GM19351 (cell line): ENCODE data around the gene TMPRSS13.
"Not testable (repeated sequence)": the region's sequence is repeated elsewhere in the genome, so short reads cannot be mapped to it uniquely, and the experiment has no call there.

Experiments used
- ATAC-seq: cut with Tn5 transposase; IDR thresholded peaks from one replicate; pipeline ENCODE4 v1.9.1; 2021; ENCODE audit warnings: mild to moderate bottlenecking, moderate library complexity; ENCODE audit not compliant: unreplicated experiment

TMPRSS13 gene

DNA sequence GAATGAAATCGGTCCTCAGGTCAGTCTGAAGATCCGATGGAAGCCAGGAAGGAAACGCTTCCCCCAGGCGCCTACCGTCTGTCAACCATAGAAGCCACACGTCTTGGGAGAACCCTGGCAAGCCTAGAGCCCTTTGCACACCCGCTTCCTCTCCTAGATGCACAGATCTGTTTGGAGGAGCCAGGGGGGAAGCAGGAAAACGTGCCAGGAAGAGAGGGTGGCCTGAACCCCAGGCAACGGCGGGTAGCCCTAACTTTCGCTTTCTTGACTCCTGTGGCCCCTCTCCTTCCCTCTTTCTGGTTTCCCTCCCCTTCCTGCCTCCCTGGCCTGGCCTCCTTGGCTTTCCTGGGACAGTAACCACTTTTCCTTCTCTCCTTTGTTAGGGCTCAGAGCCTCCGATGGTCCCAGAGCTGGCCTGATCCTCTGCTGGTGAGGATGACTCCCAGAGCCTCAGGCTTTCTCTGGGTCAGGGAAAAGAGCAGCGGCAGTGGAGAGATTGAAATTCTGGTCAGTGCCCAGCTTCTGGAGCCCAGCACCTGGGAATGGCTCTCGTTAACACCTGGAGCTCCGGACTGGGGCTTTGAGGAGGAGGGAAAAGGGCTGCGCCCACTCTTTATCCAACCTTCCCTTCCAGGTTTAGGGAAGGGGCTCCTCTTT lies 54.8 kb downstream of the TMPRSS13 start:
- no peak for ATAC-seq

- ATAC-seq = no peak
Measured at GRCh38 chr11:117873828-117874125, 55.4 kb downstream of the TMPRSS13 start.

DNA sequence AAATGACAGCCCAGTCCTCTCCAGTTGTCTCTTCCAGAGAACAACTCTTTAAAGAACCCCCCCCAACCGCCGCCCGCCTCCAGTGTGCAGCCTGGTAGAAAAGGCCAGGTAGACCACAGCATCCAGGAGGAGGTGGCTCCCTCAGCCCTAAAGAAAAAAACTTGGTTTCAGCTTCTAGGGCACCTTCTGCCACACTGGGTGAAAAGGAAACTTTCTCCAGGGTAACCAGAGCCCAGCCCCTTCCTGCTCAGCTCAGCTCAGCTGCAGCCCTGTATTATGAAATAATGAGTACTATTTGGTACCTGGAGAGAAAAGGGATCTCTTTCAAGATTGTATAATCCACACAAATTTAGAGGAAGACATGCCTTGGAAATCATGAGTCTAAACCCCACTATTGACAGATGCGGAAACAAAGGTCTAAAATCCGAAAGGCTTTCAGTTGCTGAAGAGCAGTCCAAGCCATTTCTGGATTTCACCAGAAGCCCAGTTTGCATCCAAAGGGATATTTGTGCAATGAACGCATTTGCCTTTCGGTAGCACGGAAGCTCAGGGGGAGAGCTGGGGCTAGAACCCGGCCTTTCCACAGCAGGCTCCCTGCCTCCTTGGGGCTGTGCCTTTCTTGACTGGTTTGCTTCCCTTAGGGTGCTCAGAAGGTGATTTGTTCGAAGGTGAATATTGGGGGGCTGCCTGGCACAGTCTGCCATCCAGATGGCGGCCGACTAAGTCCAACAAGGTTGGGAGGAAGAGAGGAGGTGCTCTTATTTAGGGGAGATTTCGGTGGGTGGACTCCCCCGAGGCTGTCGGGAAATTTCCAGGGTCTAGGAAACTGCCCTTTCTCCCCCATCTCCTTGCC lies 56.0 kb downstream of the TMPRSS13 start:
- ATAC-seq = no peak

- no peak for ATAC-seq
Measured at GRCh38 chr11:117872420-117872961, 56.7 kb downstream of the TMPRSS13 start.

DNA sequence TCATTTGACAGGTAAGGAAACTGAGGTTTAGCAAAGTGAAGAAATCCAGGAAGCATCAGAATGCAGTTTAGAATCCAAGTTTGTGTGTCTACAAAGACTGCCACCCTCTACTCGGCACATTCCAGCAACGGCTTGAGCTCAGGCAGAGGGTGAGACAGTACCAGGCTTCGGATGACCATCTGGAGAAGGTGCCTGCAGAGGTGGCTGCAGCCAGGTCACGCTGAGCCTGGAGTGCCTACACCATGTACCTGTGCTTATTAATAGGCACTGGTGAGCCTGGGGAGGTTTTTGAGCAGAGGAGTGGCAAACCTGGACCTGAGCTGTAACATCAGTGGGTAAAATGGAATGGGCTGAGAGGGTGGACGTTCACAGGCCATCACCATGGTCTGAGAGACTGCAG lies 57.4 kb downstream of the TMPRSS13 start:
- no peak for ATAC-seq

- no peak for ATAC-seq
Measured at GRCh38 chr11:117871160-117871559, 58.0 kb downstream of the TMPRSS13 start.

- ATAC-seq = no peak
Measured at GRCh38 chr11:117870103-117870952, 58.9 kb downstream of the TMPRSS13 start.

- ATAC-seq = no peak
Measured at GRCh38 chr11:117869604-117870003, 59.6 kb downstream of the TMPRSS13 start.

DNA sequence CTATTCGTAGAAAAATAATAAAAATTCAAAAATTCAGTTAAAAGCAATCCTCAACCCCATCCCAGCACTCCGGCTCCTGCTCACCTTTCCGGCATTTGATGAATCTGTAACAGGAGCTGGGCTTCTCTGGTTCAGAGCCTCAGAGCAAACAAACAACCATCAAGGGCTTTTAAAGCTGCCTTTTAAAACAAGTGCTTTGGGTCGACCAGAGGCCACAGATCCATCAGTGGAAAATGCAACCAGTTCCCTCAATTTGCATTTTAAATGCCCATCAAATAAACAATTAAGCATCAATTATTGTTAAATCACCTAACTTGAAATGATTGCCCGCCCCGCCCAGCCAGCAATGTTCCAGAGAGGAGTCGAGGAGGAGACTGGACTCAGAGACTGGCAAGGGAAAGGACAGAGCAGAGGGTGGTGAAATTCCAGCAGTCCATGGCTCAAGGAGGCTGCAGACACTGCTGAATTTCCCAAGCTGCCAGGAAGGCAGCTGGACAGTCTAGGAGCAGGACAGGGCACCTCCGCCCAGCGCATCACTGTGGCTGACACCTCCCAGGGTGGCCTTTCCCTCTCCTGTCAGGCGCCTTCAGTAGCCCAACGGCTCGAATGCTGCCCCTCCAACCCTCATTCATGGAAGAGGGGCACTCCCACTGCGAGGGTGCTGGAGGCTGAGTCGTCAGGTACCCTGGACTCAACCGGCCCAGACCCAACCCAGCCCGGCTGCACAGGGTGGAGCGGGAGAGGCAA lies 60.2 kb downstream of the TMPRSS13 start:
- ATAC-seq = no peak

GRCh38 chr11:117868088-117868487 lies 61.1 kb downstream of the TMPRSS13 start:
- no peak for ATAC-seq

GRCh38 chr11:117866526-117866925 lies 62.7 kb downstream of the TMPRSS13 start:
- ATAC-seq = no peak

DNA sequence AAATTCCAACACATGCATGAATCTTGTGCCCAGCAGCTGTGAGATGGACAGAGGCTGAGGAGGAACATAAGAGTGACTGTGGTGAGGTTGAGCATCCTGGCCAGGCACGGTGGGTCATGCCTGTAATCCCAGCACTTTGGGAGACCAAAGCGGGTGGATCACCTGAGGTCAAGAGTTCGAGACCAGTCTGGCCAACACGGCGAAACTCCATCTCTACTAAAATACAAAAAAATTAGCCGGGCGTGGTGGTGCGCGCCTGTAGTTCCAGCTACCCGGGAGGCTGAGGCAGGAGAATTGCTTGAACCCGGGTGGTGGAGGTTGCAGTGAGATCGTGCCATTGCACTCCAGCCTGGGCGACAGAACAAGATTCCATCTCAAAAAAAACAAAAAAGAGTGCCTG lies 63.7 kb downstream of the TMPRSS13 start:
- ATAC-seq = not testable (repeated sequence)

DNA sequence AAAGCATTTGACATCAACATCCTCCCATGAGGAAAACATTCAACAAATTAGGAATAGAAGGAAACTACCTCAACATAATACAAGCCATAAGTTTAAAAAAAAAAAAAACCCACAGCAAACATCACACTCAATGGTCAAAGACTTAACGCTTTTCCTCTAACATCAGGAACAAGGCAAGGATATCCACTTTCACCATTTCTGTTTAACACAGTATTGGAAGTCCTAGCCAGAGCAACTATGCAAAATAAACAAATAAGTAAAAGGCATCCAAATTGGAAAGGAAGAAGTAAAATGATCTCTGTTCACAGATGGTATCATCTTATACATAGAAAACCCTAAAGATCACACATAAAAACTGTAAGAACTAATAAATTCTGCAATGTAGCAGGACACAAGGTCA lies 65.8 kb downstream of the TMPRSS13 start:
- ATAC-seq = no peak

- no peak for ATAC-seq
Measured at GRCh38 chr11:117862753-117863152, 66.4 kb downstream of the TMPRSS13 start.

DNA sequence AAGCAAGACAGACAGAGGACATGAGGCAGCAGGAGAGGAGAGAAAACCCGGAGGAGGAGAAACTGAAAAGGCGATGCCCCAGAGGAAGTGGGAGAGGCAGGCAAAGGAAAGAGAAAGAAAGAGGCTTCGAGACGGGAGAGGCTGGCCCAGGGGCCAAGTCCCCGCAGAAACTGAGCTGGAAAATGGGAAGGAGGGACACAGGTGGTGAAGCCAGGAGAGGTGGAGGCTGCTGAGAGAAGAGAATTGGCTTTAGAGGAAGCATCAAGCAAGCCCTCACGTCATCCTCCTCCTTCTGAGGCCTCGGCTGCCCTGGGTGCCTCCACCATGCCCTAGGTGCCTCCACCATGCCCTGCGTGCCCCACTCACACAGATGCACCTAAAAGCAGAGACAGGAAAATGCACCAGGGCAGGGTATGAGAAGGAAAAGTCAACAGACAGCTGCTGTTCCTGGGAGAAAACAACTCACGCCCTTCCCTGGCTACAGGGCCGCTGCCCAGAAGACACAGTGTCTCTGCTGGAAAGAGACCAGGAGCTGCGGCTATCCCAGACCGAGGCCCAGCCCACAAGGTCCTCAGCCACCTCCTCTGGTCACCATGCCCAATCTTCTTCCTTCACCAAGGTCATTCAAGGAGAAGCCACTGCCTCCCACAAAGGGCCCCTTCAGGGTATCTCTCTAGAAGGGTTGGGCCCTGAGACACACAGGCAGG lies 67.0 kb downstream of the TMPRSS13 start:
- ATAC-seq = no peak

DNA sequence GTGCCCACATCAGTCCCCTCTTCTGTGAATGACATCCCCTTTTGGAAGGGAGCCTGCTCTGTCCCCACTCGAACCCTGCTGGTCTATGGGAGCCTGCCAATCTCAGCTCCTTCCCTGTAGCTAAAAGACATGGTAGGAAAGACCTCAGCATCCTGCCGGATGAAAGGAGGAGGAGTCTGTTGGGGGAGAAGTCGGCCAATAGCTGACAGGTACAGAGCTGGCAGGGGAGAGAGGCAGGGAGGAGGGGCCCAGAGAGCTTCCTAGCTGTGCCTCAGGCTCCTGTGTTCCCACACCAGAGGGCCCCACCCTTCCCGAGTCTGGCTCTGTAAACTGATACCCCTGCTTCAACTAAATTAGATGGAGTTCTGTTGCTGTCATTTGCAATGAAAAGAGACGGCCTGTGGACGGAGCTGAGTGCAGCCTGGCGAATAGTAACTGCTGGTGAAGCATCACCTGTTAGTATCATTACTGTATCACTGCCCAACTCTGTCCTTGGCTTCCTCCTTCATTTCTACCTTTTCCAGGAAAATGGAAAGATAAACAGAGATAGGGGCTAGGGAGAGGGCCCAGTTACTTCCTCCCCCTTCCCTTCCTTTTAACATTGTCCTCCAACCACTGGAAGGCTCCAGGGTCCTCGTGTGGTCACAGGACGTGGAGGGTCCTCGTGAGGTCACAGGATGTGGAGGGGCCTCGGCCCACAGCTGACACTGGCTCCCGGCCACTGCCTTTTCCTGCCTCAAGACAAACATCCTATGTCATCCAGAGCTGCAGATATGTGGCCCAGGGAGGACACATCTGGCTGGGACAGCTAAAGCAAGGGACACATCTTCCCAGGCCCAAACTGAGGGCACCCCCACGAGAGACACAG lies 67.8 kb downstream of the TMPRSS13 start:
- ATAC-seq = no peak

DNA sequence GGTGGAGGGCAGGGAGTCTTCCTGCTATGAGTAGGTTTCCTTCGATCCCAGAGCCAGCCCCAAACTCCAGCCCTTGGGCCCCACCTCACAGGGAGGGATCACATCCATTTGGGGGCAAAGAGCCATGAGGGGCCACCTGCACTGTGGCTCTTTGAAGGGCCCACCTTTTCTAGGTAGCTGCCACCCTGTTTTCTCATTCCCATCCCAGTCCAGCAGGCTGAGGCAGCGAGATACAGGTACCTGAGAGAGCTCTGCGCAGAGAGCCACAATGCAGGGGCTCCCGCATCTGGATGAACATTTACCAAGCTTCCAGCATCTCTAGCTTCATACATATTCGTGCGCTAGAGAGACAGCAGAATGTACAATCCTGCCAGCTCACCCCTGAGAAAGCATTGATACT lies 69.1 kb downstream of the TMPRSS13 start:
- no peak for ATAC-seq

GRCh38 chr11:117859488-117860112 lies 69.6 kb downstream of the TMPRSS13 start:
- no peak for ATAC-seq

- no peak for ATAC-seq
Measured at GRCh38 chr11:117859061-117859460, 70.1 kb downstream of the TMPRSS13 start.
